Ishikawa (cell line): ENCODE data around the gene EVL.

ENCODE experiments used
- CREB1 ChIP-seq: IDR thresholded peaks from 2 replicates; pipeline ENCODE4 v1.6.1; 2012; ENCODE audit warnings: low read depth
- EGR1 ChIP-seq: IDR thresholded peaks from 2 replicates; pipeline ENCODE4 v1.6.1; 2012
- EP300 ChIP-seq: IDR thresholded peaks from 2 replicates; pipeline ENCODE4 v1.6.1; 2012; ENCODE audit warnings: borderline replicate concordance
- FOXM1 ChIP-seq: IDR thresholded peaks from 2 replicates; pipeline ENCODE4 v1.6.1; 2012; ENCODE audit warnings: low read depth, borderline replicate concordance
- MAX ChIP-seq: IDR thresholded peaks from 2 replicates; pipeline ENCODE4 v1.6.1; 2012
- NFIC ChIP-seq: IDR thresholded peaks from 2 replicates; pipeline ENCODE4 v1.6.1; 2012
- RAD21 ChIP-seq: IDR thresholded peaks from 2 replicates; pipeline ENCODE4 v1.6.1; 2012; ENCODE audit warnings: low read depth
- REST ChIP-seq: IDR thresholded peaks from 2 replicates; pipeline ENCODE4 v1.6.1; 2012; ENCODE audit warnings: low read depth, mild to moderate bottlenecking
- TAF1 ChIP-seq: IDR thresholded peaks from 2 replicates; pipeline ENCODE4 v1.6.1; 2012; ENCODE audit warnings: low read depth, mild to moderate bottlenecking
- TCF12 ChIP-seq: IDR thresholded peaks from 2 replicates; pipeline ENCODE4 v1.6.1; 2012; ENCODE audit warnings: low read depth
- USF1 ChIP-seq: IDR thresholded peaks from 2 replicates; pipeline ENCODE4 v1.6.1; 2012
- YY1 ChIP-seq: IDR thresholded peaks from 2 replicates; pipeline ENCODE4 v1.6.1; 2012; ENCODE audit warnings: low read depth

- TF ChIP-seq NFIC (no peak), EGR1 (no peak), REST (no peak), MAX (no peak), RAD21 (no peak), FOXM1 (no peak), TCF12 (no peak), TAF1 (no peak), YY1 (no peak), USF1 (no peak), CREB1 (no peak), EP300 (no peak)
These were observed 46.7 kb upstream of the EVL start for GRCh38 chr14:100018482-100018881.
